Upper lobe of left lung (tissue), 4 donors: ENCODE results near the gene CHST14.

Experiments used
- EP300 ChIP-seq, 4 donors: sonication (generic); formaldehyde crosslinking; IDR thresholded peaks; one replicate each; pipeline ENCODE4 v1.5.1; 2017; ENCODE audit warnings: antibody characterized with exemption in 4 of 4, control low read depth in 2 of 4
- POLR2A ChIP-seq, 4 donors: fragments of 450-650 bp; IDR thresholded peaks; one replicate each; pipeline ENCODE4 v1.5.1; 2016 to 2017; ENCODE audit warnings: antibody characterized with exemption in 4 of 4, mild to moderate bottlenecking in 2 of 4
- POLR2AphosphoS5 ChIP-seq, 2 donors: sonication (generic); formaldehyde crosslinking; IDR thresholded peaks; one replicate each; pipeline ENCODE4 v1.5.1; 2017; ENCODE audit warnings: antibody characterized with exemption in 2 of 2
- TF ChIP-seq, protein P1 (sequence below), 6 experiments: fragments of 450-650 bp in 4 of 6; fragments of 200-600 bp in 2 of 6; sonication (generic) in 2 of 6; IDR thresholded peaks; one replicate each; pipeline ENCODE4 v1.5.1; 2016 to 2019; ENCODE audit warnings: antibody characterized with exemption in 6 of 6

DNA sequence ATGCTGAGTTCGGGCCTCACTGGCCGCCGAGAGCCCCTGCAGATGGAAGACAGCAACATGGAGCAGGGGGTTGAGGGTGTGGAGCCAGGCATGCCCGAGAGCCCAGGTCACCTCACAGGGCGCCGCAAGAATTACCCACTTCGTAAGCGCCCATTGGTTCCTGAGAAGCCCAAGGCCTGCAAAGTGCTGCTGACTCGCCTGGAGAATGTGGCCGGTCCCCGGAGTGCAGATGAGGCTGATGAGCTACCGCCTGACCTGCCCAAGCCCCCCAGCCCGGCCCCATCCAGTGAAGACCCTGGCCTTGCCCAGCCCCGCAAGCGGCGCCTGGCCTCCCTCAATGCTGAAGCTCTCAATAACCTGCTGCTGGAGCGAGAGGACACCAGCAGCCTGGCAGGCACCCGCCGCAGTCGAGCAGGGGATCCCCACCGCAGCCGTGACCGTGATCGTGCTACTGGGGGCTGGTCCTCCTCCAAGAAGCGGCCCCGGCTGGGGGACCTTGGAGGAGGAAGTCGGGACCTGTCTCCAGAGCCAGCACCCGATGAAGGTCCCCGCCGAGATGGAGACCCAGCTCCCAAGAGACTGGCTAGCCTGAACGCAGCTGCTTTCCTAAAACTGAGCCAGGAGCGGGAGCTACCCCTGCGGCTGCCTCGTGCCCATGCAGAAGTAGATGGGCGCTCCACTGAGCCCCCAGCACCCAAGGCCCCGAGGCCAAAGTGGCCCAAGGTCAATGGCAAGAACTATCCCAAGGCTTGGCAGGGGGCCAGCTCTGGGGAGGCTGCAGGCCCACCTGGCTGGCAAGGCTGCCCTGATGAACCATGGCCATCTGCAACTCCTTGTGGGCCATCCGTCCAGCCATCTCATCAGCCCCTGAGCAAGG, 12.1 kb upstream of the CHST14 start:
- TF ChIP-seq, protein P1, sequence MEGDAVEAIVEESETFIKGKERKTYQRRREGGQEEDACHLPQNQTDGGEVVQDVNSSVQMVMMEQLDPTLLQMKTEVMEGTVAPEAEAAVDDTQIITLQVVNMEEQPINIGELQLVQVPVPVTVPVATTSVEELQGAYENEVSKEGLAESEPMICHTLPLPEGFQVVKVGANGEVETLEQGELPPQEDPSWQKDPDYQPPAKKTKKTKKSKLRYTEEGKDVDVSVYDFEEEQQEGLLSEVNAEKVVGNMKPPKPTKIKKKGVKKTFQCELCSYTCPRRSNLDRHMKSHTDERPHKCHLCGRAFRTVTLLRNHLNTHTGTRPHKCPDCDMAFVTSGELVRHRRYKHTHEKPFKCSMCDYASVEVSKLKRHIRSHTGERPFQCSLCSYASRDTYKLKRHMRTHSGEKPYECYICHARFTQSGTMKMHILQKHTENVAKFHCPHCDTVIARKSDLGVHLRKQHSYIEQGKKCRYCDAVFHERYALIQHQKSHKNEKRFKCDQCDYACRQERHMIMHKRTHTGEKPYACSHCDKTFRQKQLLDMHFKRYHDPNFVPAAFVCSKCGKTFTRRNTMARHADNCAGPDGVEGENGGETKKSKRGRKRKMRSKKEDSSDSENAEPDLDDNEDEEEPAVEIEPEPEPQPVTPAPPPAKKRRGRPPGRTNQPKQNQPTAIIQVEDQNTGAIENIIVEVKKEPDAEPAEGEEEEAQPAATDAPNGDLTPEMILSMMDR (IDR thresholded peaks at IDR 0.05), result no peak
- TF ChIP-seq POLR2AphosphoS5 (IDR thresholded peaks at IDR 0.05), result no peak
- TF ChIP-seq EP300 (IDR thresholded peaks at IDR 0.05), result no peak
- no peak for TF ChIP-seq POLR2A (IDR thresholded peaks at IDR 0.05)
